Transverse colon (tissue), 4 donors: ENCODE measurements around the gene MRPS10. TPM values are rescaled to one million over a fixed set of nuclear protein-coding genes. Genes with fewer than 3 reads are reported as not detected.

Source experiments
- DNase-seq: peaks from one replicate; pipeline ENCODE4 v3.0.0-alpha.2; 2019
- H3K27ac ChIP-seq, 4 donors: fragments of 200-600 bp; sonication (generic); 2 replicates each; pipeline ENCODE4 v1.5.1; 2016 to 2018; ENCODE audit warnings: inconsistent platforms in 4 of 4
- H3K27me3 ChIP-seq: fragments of 200-600 bp; sonication (generic); 2 replicates; pipeline ENCODE4 v1.5.1; 2017; ENCODE audit warnings: inconsistent platforms
- H3K36me3 ChIP-seq, 4 donors: fragments of 200-600 bp; sonication (generic); 2 replicates each; pipeline ENCODE4 v1.5.1; 2017 to 2019; ENCODE audit warnings: inconsistent platforms in 4 of 4
- H3K4me1 ChIP-seq, 4 donors: fragments of 200-600 bp; sonication (generic); 2 replicates each; pipeline ENCODE4 v1.5.1; 2017 to 2020; ENCODE audit warnings: inconsistent platforms in 4 of 4
- H3K4me3 ChIP-seq, 4 donors: fragments of 200-600 bp; sonication (generic); 1 replicate in 1 of 4; 2 replicates in 3 of 4; pipeline versions ENCODE4 v1.5.1 to v1.6.1; 2017 to 2019; ENCODE audit warnings: inconsistent platforms in 4 of 4
- H3K9me3 ChIP-seq, 2 donors: fragments of 200-600 bp; sonication (generic); 2 replicates each; pipeline ENCODE4 v1.5.1; 2017 to 2019; ENCODE audit warnings: inconsistent platforms in 2 of 2
- CTCF ChIP-seq, 5 experiments: fragments of 200-600 bp in 3 of 5; fragments of 450-650 bp in 2 of 5; sonication (generic) in 3 of 5; IDR thresholded peaks; 1 replicate in 2 of 5; 2 replicates in 3 of 5; pipeline ENCODE4 v1.5.1; 2016 to 2017; ENCODE audit warnings: antibody characterized with exemption in 5 of 5, inconsistent platforms in 3 of 5, mild to moderate bottlenecking in 2 of 5, moderate library complexity in 1 of 5
- EP300 ChIP-seq: sonication (generic); formaldehyde crosslinking; IDR thresholded peaks from one replicate; pipeline ENCODE4 v1.6.1; 2017; ENCODE audit warnings: antibody characterized with exemption, low read depth
- POLR2A ChIP-seq: fragments of 450-650 bp; IDR thresholded peaks from one replicate; pipeline ENCODE4 v1.6.1; 2016; ENCODE audit warnings: antibody characterized with exemption, mild to moderate bottlenecking, moderate library complexity
- POLR2AphosphoS5 ChIP-seq, 3 donors: sonication (generic); formaldehyde crosslinking; IDR thresholded peaks; one replicate each; pipeline ENCODE4 v1.6.1; 2016; ENCODE audit warnings: antibody characterized with exemption in 3 of 3
- WGBS, 2 donors: methylation state at CpG; one replicate each; pipeline ENCODE4 v1.1.5; 2018; ENCODE audit warnings: low coverage in 1 of 2; 5-methylcytosine and 5-hydroxymethylcytosine counted together
- in situ Hi-C, 4 donors: fragments of 200-750 bp; cut with MboI; loops; one replicate each; pipeline versions ENCODE4 v1.15.0 to v1.15.1; 2017; ENCODE audit warnings: low sequenced_read_pairs in 3 of 4, low pct_ligation_motif_present in 1 of 4, low pct_unique_long_range_greater_than_20kb in 1 of 4
- intact Hi-C: fragments of 100-400 bp; cut with DNase I; formaldehyde crosslinking; loops from one replicate; pipeline ENCODE4 v1.15.1; 2023; ENCODE audit warnings: low total_unique reads
- total RNA-seq, 4 donors: library from RNA; depleted of rRNA; stranded (reverse); fragments of >200 nt; gene quantifications; one replicate each; pipeline ENCODE4 v1.1.0, GENCODE V29; 2016

The MRPS10 gene
- total RNA-seq, 4 donors from 2014 or later, result 23.6 to 75.4 (median 24.6) TPM

DNA sequence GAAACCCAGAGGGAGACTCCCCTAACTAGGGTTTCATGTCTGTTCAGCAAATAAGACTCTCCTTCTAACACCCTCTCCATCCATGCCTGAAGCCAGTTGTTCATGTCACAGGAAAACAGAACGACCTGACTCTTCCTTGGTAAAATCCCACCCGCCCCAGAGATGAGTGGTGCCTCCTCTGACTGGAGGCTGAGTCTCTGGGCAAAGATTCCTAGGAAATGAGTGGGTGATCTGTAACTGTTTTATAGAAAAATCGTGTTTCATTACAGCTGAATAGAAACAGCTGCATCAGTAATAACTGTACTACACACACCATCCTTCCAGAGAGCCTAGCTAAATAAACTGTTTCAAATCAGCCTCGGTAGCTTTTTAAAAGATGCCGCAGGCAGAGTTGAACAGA lies 37.4 kb upstream of the MRPS10 start:
- peaks cover 7 to 13% (median 10%) of the 10 kb centered on the region in 4 donors for H3K4me1 ChIP-seq
- H3K4me3 ChIP-seq, result no peak overlapping the region
- WGBS, 2 donors, result 79 to 92% methylated on average over 2 to 5 of the region's 5 CpGs
- in situ Hi-C loops (loop anchor here (25.0 kb wide), 1 partner anchor 282 kb away; no protein-coding TSS in a partner anchor), intact Hi-C loops (no loop called here)
- no peaks in the 10 kb centered on the region for H3K27me3 ChIP-seq
- H3K27ac ChIP-seq, result no peak overlapping the region
- TF ChIP-seq EP300 (no peak), CTCF (IDR thresholded peaks at IDR 0.05) (no peak), POLR2A (no peak), POLR2AphosphoS5 (IDR thresholded peaks at IDR 0.05) (no peak)
- H3K9me3 ChIP-seq, result no peaks in the 10 kb centered on the region
- no peak for DNase-seq
- peaks cover 0 to 7% (median 0%) of the 10 kb centered on the region in 4 donors for H3K36me3 ChIP-seq

DNA sequence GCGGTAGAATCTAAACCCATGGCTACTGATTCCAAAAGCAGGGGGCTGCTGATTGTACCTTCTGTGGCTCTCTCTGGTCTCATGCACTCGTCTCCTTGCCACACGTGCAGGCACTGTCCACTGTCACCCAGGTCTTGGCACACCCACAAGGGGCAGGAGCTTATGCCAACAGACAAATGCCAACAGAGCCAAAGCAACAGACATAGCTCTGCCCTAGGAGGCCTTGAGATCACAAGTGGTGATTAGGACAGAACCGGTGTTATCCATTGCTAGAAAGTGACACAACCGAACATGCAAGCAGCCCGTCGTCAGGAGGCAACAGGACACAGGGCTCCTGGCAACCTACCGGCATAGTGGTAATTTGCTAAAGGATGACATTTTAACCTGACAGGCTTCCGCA lies 36.8 kb upstream of the MRPS10 start:
- Histone ChIP-seq H3K27me3 (no peaks in the 10 kb centered on the region), H3K27ac (no peak overlapping the region), H3K4me1 (peaks cover 7 to 13% (median 10%) of the 10 kb centered on the region in 4 donors), H3K36me3 (peaks cover 0 to 7% (median 0%) of the 10 kb centered on the region in 4 donors), H3K4me3 (no peak overlapping the region), H3K9me3 (no peaks in the 10 kb centered on the region)
- no peak for DNase-seq
- intact Hi-C loops, result no loop called here
- WGBS, 2 donors, result 94% methylated on average over 9 of the region's 9 CpGs; no CpG with 5 or more reads in 1 of the 2 donors
- in situ Hi-C loops, result loop anchor here (25.0 kb wide), 1 partner anchor 283 kb away; no protein-coding TSS in a partner anchor
- TF ChIP-seq EP300, result no peak
- no peak for TF ChIP-seq POLR2AphosphoS5 (IDR thresholded peaks at IDR 0.05)
- no peak for TF ChIP-seq POLR2A
- TF ChIP-seq CTCF (IDR thresholded peaks at IDR 0.05), result no peak

DNA sequence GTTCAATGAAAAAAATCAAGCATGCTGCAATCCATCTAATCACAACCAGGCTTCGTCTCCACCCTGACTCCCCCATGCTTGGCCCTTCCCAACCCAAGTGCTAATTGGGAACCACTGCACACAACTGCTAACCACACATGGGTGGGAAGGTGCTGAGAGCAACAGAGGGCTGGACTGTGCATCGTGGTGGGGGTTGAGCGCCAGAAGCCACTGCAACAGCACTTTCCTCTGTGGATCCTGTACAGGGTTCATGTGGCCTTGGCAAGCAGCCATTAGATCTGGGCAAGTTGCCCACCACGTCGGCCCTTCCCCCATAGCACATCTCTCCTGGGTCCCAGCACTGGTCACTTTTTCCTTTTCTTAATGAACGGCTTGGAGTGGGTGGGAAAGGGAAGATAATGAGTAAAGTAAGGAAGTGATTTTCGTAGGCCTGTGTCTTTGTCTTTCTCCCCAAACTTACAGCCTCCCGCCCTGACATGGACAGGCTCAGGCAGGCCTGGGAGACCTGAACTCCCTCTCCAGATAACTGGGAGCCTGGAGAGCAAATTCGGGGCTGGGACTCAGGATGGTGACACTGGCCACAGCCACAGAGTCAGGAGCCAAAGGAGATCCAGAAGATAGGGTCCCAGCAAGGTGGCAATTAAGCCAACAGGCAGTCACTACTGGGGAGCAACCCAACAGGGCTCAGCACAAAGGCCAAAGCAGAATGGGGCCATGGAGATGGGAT lies 34.4 kb upstream of the MRPS10 start:
- no peak for TF ChIP-seq EP300
- TF ChIP-seq POLR2AphosphoS5 (IDR thresholded peaks at IDR 0.05), result no peak
- no peak for TF ChIP-seq CTCF (IDR thresholded peaks at IDR 0.05)
- TF ChIP-seq POLR2A, result no peak
- H3K4me3 ChIP-seq, result no peak overlapping the region
- peaks cover 0 to 7% (median 0%) of the 10 kb centered on the region in 4 donors for H3K36me3 ChIP-seq
- H3K4me1 ChIP-seq, result peaks cover 7 to 13% (median 10%) of the 10 kb centered on the region in 4 donors
- DNase-seq, result peak; percentile 64
- intact Hi-C loops (no loop called here), in situ Hi-C loops (loop anchor here (25.0 kb wide), 1 partner anchor 285 kb away; no protein-coding TSS in a partner anchor)
- H3K27me3 ChIP-seq, result no peaks in the 10 kb centered on the region
- H3K27ac ChIP-seq, result peak overlapping the region; percentile 24 to 47 (median 35)
- 28% methylated on average over 9 of the region's 9 CpGs; no CpG with 5 or more reads in 1 of the 2 donors for WGBS, 2 donors
- H3K9me3 ChIP-seq, result no peaks in the 10 kb centered on the region

- Histone ChIP-seq H3K36me3 (peaks cover 0 to 7% (median 0%) of the 10 kb centered on the region in 4 donors), H3K27ac (peak overlapping the region in 3 of 4 donors; percentile 28 to 47 (median 42))
- intact Hi-C loops, result no loop called here
These were observed 33.8 kb upstream of the MRPS10 start for GRCh38 chr6:42251500-42251899.

More at GRCh38 chr6:42251500-42251899, 33.8 kb upstream of the MRPS10 start:
- Histone ChIP-seq H3K4me3 (no peak overlapping the region), H3K4me1 (peaks cover 7 to 13% (median 10%) of the 10 kb centered on the region in 4 donors), H3K27me3 (no peaks in the 10 kb centered on the region), H3K9me3 (no peaks in the 10 kb centered on the region)
- in situ Hi-C loops, result loop anchor here (25.0 kb wide), 1 partner anchor 286 kb away; no protein-coding TSS in a partner anchor
- DNase-seq, result no peak
- 20 to 88% methylated on average over 1 of the region's 1 CpG for WGBS, 2 donors
- TF ChIP-seq EP300, result no peak
- TF ChIP-seq POLR2AphosphoS5 (IDR thresholded peaks at IDR 0.05), result no peak
- no peak for TF ChIP-seq CTCF (IDR thresholded peaks at IDR 0.05)
- TF ChIP-seq POLR2A, result no peak
